Measurements from ENCODE around the gene LHFPL3.

DNA sequence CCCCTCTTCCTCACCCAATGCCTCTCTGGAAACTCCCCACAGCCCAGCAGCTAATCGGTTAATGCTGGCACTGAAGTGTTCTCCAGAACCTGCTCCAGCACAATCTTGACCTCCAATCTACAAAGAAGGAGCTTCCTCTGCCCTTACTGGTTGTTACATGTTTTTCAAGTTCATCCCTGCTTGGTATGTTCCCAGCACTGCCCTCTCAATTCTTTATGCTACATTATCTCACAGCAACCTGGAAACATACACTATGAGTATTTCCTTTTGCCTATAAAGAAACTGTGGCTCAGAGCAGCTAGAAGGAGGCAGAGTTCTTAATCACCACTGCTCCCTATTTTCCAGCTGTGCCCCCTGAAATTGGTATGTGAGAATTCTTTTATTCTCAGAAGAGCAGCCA, 601.5 kb downstream of the LHFPL3 start:
- TF ChIP-seq FOSL2 (IDR thresholded peaks at IDR 0.05) (no peak), FOSL2 (CRISPR knock-in tag; IDR thresholded peaks at IDR 0.05) (no peak)
- TF ChIP-seq, protein P1, sequence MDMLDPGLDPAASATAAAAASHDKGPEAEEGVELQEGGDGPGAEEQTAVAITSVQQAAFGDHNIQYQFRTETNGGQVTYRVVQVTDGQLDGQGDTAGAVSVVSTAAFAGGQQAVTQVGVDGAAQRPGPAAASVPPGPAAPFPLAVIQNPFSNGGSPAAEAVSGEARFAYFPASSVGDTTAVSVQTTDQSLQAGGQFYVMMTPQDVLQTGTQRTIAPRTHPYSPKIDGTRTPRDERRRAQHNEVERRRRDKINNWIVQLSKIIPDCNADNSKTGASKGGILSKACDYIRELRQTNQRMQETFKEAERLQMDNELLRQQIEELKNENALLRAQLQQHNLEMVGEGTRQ (IDR thresholded peaks at IDR 0.05): no peak
- TF ChIP-seq, protein P2, sequence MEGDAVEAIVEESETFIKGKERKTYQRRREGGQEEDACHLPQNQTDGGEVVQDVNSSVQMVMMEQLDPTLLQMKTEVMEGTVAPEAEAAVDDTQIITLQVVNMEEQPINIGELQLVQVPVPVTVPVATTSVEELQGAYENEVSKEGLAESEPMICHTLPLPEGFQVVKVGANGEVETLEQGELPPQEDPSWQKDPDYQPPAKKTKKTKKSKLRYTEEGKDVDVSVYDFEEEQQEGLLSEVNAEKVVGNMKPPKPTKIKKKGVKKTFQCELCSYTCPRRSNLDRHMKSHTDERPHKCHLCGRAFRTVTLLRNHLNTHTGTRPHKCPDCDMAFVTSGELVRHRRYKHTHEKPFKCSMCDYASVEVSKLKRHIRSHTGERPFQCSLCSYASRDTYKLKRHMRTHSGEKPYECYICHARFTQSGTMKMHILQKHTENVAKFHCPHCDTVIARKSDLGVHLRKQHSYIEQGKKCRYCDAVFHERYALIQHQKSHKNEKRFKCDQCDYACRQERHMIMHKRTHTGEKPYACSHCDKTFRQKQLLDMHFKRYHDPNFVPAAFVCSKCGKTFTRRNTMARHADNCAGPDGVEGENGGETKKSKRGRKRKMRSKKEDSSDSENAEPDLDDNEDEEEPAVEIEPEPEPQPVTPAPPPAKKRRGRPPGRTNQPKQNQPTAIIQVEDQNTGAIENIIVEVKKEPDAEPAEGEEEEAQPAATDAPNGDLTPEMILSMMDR (IDR thresholded peaks at IDR 0.05): no peak
